Measurements from ENCODE around the gene LRRC46. TPM values are rescaled to one million over a fixed set of nuclear protein-coding genes. Genes with fewer than 3 reads are reported as not detected.

LRRC46 gene
- total and polyA plus RNA-seq, 2 of the 4 experiments (the other 2 are of a cell fraction) = 0.77 TPM; not detected in 1

GRCh38 chr17:47873200-47874090 lies 42.0 kb downstream of the LRRC46 start:
- no peak overlapping the region for H3K18ac ChIP-seq (ENCODE audit: low read depth, low read length)
- H3K79me1 ChIP-seq (ENCODE audit: low read depth in 1 of 2, low read length in 2 of 2) = no peaks in the 10 kb centered on the region
- H2AFZ ChIP-seq (replicated peaks; ENCODE audit: low read length, poor library complexity) = no peak overlapping the region
- no peak overlapping the region for H3K4me2 ChIP-seq (ENCODE audit: low read depth, low read length)
- H3K27ac ChIP-seq (ENCODE audit: insufficient read depth, low read length) = no peak overlapping the region
- no peak overlapping the region for H3K14ac ChIP-seq (replicated peaks; ENCODE audit: low read depth, low read length)
- intact Hi-C loops (cut with micrococcal nuclease) (no loop called here), dilution Hi-C loops (cut with HindIII; ENCODE audit: low sequenced_read_pairs, unreplicated experiment) (no loop called here), in situ Hi-C loops (cut with MboI; ENCODE audit: low sequenced_read_pairs) (no loop called here)
- H2AK5ac ChIP-seq (ENCODE audit: low read depth, low read length) = no peak overlapping the region
- no peak overlapping the region for H2BK20ac ChIP-seq (ENCODE audit: low read depth, low read length)
- no peaks in the 10 kb centered on the region for H3K9me3 ChIP-seq (ENCODE audit: control insufficient read depth, insufficient read depth, low read length)
- H4K8ac ChIP-seq (ENCODE audit: low read depth in 2 of 2, low read length in 2 of 2) = no peak overlapping the region
- POLR2A ChIA-PET (ENCODE audit: unreplicated experiment) = no interaction called here
- H3K36me3 ChIP-seq (ENCODE audit: control insufficient read depth, insufficient read depth, low read length) = no peaks in the 10 kb centered on the region
- H3K4ac ChIP-seq (ENCODE audit: low read depth, low read length) = no peak overlapping the region
- CTCF ChIA-PET = no interaction called here
- H4K5ac ChIP-seq (ENCODE audit: low read depth, low read length) = no peak overlapping the region
- H3K23ac ChIP-seq (ENCODE audit: low read depth, low read length) = no peak overlapping the region; the same call in none of the 2 replicates
- H2AK9ac ChIP-seq (replicated peaks; ENCODE audit: low read depth, low read length, poor library complexity) = no peak overlapping the region
- no peak overlapping the region for H2BK15ac ChIP-seq (ENCODE audit: low read depth, low read length)
- H3K4me1 ChIP-seq (ENCODE audit: control insufficient read depth, insufficient read depth, low read length) = peaks cover 19% of the 10 kb centered on the region
- H3K27me3 ChIP-seq (ENCODE audit: control insufficient read depth, insufficient read depth, low read length) = peaks cover 51% of the 10 kb centered on the region
- H4K91ac ChIP-seq (ENCODE audit: insufficient read depth, low read depth, low read length) = no peak overlapping the region
- no peak overlapping the region for H2BK5ac ChIP-seq (ENCODE audit: low read depth, low read length, poor library complexity, severe bottlenecking)
- no peak overlapping the region for H3K56ac ChIP-seq (ENCODE audit: extremely low read depth, insufficient read depth, low read length)
- H3K9ac ChIP-seq (ENCODE audit: low read depth, low read length) = no peak overlapping the region
- 65% methylated on average over 4 of the region's 4 CpGs; no CpG with 5 or more reads in 1 of the 2 experiments for WGBS, 2 experiments (ENCODE audit: extremely low coverage in 2 of 2, insufficient read length in 1 of 2)
- H2BK120ac ChIP-seq (ENCODE audit: low read depth, low read length) = no peak overlapping the region
- H3K9me1 ChIP-seq (ENCODE audit: insufficient read depth, low read length) = no peaks in the 10 kb centered on the region
- no peak overlapping the region for H3K4me3 ChIP-seq (ENCODE audit: insufficient read depth, low read depth, low read length)
- ATAC-seq (ENCODE audit: low read depth) (no peak), DNase-seq (no peak)
- BruUV-seq (replicated peaks) = no TSS peak
- no peaks in the 10 kb centered on the region for H4K20me1 ChIP-seq (ENCODE audit: insufficient read depth, low read length)
- TF ChIP-seq POLR2A (IDR thresholded peaks at IDR 0.05; ENCODE audit: low read depth, low read length) = no peak
- TF ChIP-seq NFE2L2 (IDR thresholded peaks at IDR 0.05; ENCODE audit: low read depth, low read length) = no peak
- no peak for TF ChIP-seq MAFK (IDR thresholded peaks at IDR 0.05; ENCODE audit: low read depth, low read length)
- no peak for TF ChIP-seq RFX5 (IDR thresholded peaks at IDR 0.05; ENCODE audit: low read depth, low read length)
- TF ChIP-seq MXI1 (IDR thresholded peaks at IDR 0.05; ENCODE audit: borderline replicate concordance, low read depth, low read length) = no peak
- TF ChIP-seq RAD21 (IDR thresholded peaks at IDR 0.05; ENCODE audit: low read length) = no peak
- no peak for TF ChIP-seq RCOR1 (IDR thresholded peaks at IDR 0.05; ENCODE audit: insufficient replicate concordance, low read length)
- no peak for TF ChIP-seq USF2 (IDR thresholded peaks at IDR 0.05; ENCODE audit: low read depth, low read length)
- no peak for TF ChIP-seq BHLHE40 (IDR thresholded peaks at IDR 0.05; ENCODE audit: low read depth, low read length)
- no peak for TF ChIP-seq MAZ (IDR thresholded peaks at IDR 0.05; ENCODE audit: borderline replicate concordance, low read depth, low read length)
- TF ChIP-seq CTCF (conservative IDR thresholded peaks at IDR 0.05; ENCODE audit: low read depth, low read length) = no peak
- no peak for TF ChIP-seq ELK1 (IDR thresholded peaks at IDR 0.05; ENCODE audit: borderline replicate concordance, low read depth, low read length)
- no peak for TF ChIP-seq SMC3 (IDR thresholded peaks at IDR 0.05; ENCODE audit: low read depth, low read length)
- no peak for TF ChIP-seq FOS (IDR thresholded peaks at IDR 0.05; ENCODE audit: low read depth, low read length)
- TF ChIP-seq CHD1 (IDR thresholded peaks at IDR 0.05; ENCODE audit: low read depth, low read length) = no peak

All from IMR-90 (cell line).